ENCODE measurements around the gene FILIP1L. TPM values are rescaled to one million over a fixed set of nuclear protein-coding genes. Genes with fewer than 3 reads are reported as not detected.
A peak's percentile ranks its signal among the peaks of the same experiment; 100 is the strongest.

FILIP1L gene
- 29.2 TPM for total RNA-seq

DNA sequence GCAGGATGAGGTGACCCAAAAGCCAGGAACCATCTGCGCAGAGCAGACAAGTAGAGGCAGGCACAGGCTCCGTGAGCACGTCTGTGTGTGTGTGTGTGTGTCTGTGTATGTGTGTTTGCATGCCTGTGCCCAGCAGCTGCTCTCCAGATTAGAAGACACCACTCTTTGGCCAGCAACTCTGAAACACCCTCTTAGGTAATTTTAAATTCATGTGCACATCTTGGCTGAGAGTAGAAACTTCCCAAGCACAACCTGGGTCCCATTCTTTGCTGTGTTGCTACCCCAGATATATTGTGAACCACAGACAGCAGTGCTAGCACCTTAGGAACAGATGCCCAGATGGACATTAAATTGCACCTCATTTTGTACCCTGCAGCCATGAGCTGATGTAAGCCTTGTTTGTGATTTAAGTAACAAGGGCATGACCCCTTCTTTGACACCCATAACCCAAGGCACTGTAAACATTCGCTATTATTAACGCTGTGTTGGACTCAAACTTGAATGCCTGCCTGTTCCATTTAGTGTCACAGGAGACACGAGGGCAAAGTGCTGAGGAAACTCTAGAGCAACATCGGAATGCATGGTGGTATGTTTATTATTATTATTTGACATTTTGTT lies at the start of gene FILIP1L:
FILIP1L (minus strand) TSS at position 89 of the 618 bp plus-strand sequence.
- Histone ChIP-seq H3K4me3 (ENCODE audit: low read length in 3 of 3) (peak within 1 kb of the TSS; percentile 87 to 93 (median 88)), H3K36me3 (ENCODE audit: control insufficient read depth in 3 of 3, insufficient read depth in 3 of 3, low read length in 3 of 3) (peaks cover 0 to 1% (median 0%) of the 10 kb centered on the region in 3 donors), H3K9me3 (ENCODE audit: control insufficient read depth in 3 of 3, low read length in 3 of 3) (no peaks in the 10 kb centered on the region), H3K9ac (ENCODE audit: low read depth in 1 of 3, low read length in 3 of 3) (peak within 1 kb of the TSS; percentile 83 to 93 (median 92)), H3K4me1 (ENCODE audit: control insufficient read depth in 3 of 3, insufficient read depth in 3 of 3, low read length in 3 of 3) (peaks cover 8 to 13% (median 9%) of the 10 kb centered on the region in 3 donors), H3K27me3 (ENCODE audit: control insufficient read depth in 3 of 3, insufficient read depth in 3 of 3, low read length in 3 of 3) (no peaks in the 10 kb centered on the region), H3K27ac (ENCODE audit: low read depth, low read length) (peak within 1 kb of the TSS; percentile 90)

DNA sequence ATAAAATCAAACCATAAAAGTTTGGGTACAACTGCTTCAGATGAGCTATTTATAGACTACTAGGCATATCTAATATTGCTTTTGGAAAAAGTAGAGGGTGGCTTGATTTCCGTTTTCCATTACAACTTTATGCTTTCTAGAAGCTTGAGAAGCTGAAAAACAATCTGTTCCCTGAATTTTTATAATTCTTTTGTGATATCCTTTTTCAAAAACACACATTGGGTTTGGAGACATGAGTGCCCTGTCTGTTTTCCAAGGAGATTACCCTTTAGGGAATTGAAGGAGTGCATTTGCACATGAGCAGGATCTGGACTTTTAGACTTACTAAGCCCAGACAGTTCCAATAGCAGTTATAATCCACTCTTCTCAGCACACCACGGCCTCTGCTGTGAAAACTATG lies 49.5 kb upstream of the FILIP1L start:
- Histone ChIP-seq H3K4me3 (ENCODE audit: low read length in 3 of 3) (no peak overlapping the region), H3K4me1 (ENCODE audit: control insufficient read depth in 3 of 3, insufficient read depth in 3 of 3, low read length in 3 of 3) (peaks cover 28 to 34% (median 29%) of the 10 kb centered on the region in 3 donors), H3K27ac (ENCODE audit: low read depth, low read length) (peak overlapping the region; percentile 65), H3K27me3 (ENCODE audit: control insufficient read depth in 3 of 3, insufficient read depth in 3 of 3, low read length in 3 of 3) (no peaks in the 10 kb centered on the region), H3K9ac (ENCODE audit: low read depth in 1 of 3, low read length in 3 of 3) (peak overlapping the region in 1 of 3 donors; percentile 1), H3K36me3 (ENCODE audit: control insufficient read depth in 3 of 3, insufficient read depth in 3 of 3, low read length in 3 of 3) (no peaks in the 10 kb centered on the region), H3K9me3 (ENCODE audit: control insufficient read depth in 3 of 3, low read length in 3 of 3) (no peaks in the 10 kb centered on the region)

DNA sequence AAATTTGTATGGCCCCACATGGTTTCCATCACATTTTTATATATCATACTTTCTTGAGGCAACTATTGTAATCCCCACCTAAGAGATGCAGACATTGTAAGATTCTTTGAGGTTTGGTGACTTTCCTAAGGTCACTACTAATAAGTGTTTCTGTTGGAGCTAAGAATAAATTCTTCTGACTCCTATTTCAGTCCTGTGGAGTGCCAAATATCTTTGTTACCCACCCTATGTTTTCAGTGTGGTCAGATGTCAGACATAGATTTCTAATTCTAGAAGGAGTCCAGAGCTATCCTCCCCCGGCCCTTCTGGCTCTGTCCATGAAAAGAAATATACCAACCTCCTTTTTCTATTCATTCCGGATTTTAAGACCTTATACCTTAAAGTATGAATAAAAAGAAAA lies 46.2 kb upstream of the FILIP1L start:
- Histone ChIP-seq H3K4me3 (ENCODE audit: low read length in 3 of 3) (no peak overlapping the region), H3K4me1 (ENCODE audit: control insufficient read depth in 3 of 3, insufficient read depth in 3 of 3, low read length in 3 of 3) (peaks cover 42 to 43% (median 43%) of the 10 kb centered on the region in 3 donors), H3K9ac (ENCODE audit: low read depth in 1 of 3, low read length in 3 of 3) (no peak overlapping the region)

DNA sequence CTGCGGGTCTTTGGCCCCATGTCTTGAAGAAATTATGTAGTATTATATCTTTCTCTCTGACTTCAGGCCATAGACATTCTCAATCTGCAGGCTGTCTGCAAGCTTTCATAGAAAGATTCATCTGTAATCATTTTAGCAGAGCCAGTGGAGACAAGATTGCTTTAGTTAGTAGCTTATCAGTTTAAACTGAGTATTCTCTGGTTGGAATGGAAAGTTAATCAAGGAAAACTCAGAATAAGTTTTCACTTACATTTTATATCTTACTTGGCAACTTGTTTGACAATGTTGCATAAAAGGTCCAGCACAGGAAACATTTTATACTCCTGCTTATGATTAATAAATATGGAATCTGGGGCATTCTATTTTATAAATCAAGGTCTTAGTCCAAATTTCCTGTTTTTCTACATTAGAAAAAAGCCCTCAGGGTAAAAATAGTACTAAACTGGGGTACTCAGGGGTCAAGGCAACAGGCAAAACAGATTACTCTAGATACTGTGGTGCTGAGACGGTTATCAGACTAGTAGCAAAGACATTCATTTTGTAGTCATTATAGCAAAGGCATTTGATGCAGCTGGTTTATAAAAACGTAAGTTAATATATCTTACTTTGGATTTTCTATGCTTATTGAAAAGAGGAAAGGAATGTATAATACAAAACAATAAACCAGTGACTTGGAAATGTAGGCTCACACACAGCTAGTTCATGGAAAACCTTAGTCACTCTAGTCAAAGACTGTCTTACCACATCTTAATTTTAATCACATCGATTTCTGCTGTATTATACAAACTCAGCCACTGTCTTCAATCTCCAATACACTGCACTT lies 45.2 kb upstream of the FILIP1L start:
- Histone ChIP-seq H3K9ac (ENCODE audit: low read depth in 1 of 3, low read length in 3 of 3) (peak overlapping the region; percentile 28 to 67 (median 57)), H3K27ac (ENCODE audit: low read depth, low read length) (peak overlapping the region; percentile 78), H3K9me3 (ENCODE audit: control insufficient read depth in 3 of 3, low read length in 3 of 3) (peaks cover 0 to 4% (median 2%) of the 10 kb centered on the region in 3 donors), H3K27me3 (ENCODE audit: control insufficient read depth in 3 of 3, insufficient read depth in 3 of 3, low read length in 3 of 3) (no peaks in the 10 kb centered on the region), H3K4me3 (ENCODE audit: low read length in 3 of 3) (peak overlapping the region in 2 of 3 donors; percentile 33 to 42), H3K36me3 (ENCODE audit: control insufficient read depth in 3 of 3, insufficient read depth in 3 of 3, low read length in 3 of 3) (no peaks in the 10 kb centered on the region), H3K4me1 (ENCODE audit: control insufficient read depth in 3 of 3, insufficient read depth in 3 of 3, low read length in 3 of 3) (peaks cover 38 to 42% (median 40%) of the 10 kb centered on the region in 3 donors)

More for the DNA sequence above, 46.2 kb upstream of the FILIP1L start:
- Histone ChIP-seq H3K27ac (ENCODE audit: low read depth, low read length) (peak overlapping the region; percentile 78), H3K27me3 (ENCODE audit: control insufficient read depth in 3 of 3, insufficient read depth in 3 of 3, low read length in 3 of 3) (no peaks in the 10 kb centered on the region), H3K9me3 (ENCODE audit: control insufficient read depth in 3 of 3, low read length in 3 of 3) (no peaks in the 10 kb centered on the region), H3K36me3 (ENCODE audit: control insufficient read depth in 3 of 3, insufficient read depth in 3 of 3, low read length in 3 of 3) (no peaks in the 10 kb centered on the region)

DNA sequence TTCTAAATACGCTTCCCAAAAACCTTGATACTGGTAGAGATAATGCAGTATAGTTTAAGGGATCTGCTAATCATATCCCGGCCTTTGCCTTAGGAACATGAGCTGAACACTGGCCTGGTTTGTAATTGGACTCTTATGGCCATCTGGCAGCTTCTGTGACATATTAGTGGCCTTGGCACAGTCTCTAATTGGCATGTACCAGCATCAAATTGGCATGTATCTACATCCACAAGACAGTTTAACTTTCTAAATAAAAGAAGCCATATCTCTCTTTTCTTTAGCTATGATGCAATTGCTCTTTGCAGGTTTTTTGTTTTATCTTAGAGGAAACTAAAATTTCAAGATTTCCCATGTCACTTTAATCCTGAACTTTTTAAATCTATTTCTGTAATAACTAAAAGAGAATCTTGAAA lies 44.6 kb upstream of the FILIP1L start:
- peak overlapping the region; percentile 78 for H3K27ac ChIP-seq (ENCODE audit: low read depth, low read length)
- no peaks in the 10 kb centered on the region for H3K36me3 ChIP-seq (ENCODE audit: control insufficient read depth in 3 of 3, insufficient read depth in 3 of 3, low read length in 3 of 3)
- no peaks in the 10 kb centered on the region for H3K27me3 ChIP-seq (ENCODE audit: control insufficient read depth in 3 of 3, insufficient read depth in 3 of 3, low read length in 3 of 3)
- H3K9me3 ChIP-seq (ENCODE audit: control insufficient read depth in 3 of 3, low read length in 3 of 3): peaks cover 0 to 4% (median 2%) of the 10 kb centered on the region in 3 donors
- H3K4me3 ChIP-seq (ENCODE audit: low read length in 3 of 3): peak overlapping the region in 2 of 3 donors; percentile 16 to 39
- H3K4me1 ChIP-seq (ENCODE audit: control insufficient read depth in 3 of 3, insufficient read depth in 3 of 3, low read length in 3 of 3): peaks cover 32 to 36% (median 33%) of the 10 kb centered on the region in 3 donors
- H3K9ac ChIP-seq (ENCODE audit: low read depth in 1 of 3, low read length in 3 of 3): peak overlapping the region; percentile 19 to 71 (median 28)

DNA sequence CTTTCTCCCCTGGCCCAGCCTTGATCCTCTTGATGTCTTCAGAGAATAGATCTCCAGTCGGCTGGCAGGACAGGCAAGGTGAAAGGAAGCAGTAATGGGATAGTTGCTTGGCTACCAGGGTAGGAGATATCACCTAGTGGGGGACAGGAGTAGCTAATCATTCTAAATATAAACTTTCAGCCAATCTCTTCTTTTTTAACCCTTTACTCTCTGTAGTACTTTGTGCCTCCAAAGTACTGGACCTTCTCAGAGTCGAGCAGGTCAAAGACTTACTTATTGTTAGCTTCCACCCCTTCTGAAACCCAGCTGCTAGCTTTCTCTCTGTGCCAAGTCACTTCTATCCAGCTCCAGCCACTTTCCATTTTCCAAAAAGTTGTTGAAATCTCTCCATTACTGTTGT lies 43.4 kb upstream of the FILIP1L start:
- Histone ChIP-seq H3K9me3 (ENCODE audit: control insufficient read depth in 3 of 3, low read length in 3 of 3) (peaks cover 0 to 4% (median 2%) of the 10 kb centered on the region in 3 donors), H3K4me3 (ENCODE audit: low read length in 3 of 3) (peak overlapping the region in 1 of 3 donors; percentile 39), H3K4me1 (ENCODE audit: control insufficient read depth in 3 of 3, insufficient read depth in 3 of 3, low read length in 3 of 3) (peaks cover 30 to 35% (median 34%) of the 10 kb centered on the region in 3 donors), H3K27me3 (ENCODE audit: control insufficient read depth in 3 of 3, insufficient read depth in 3 of 3, low read length in 3 of 3) (no peaks in the 10 kb centered on the region), H3K36me3 (ENCODE audit: control insufficient read depth in 3 of 3, insufficient read depth in 3 of 3, low read length in 3 of 3) (no peaks in the 10 kb centered on the region), H3K9ac (ENCODE audit: low read depth in 1 of 3, low read length in 3 of 3) (peak overlapping the region; percentile 28 to 71 (median 57)), H3K27ac (ENCODE audit: low read depth, low read length) (peak overlapping the region; percentile 78)

DNA sequence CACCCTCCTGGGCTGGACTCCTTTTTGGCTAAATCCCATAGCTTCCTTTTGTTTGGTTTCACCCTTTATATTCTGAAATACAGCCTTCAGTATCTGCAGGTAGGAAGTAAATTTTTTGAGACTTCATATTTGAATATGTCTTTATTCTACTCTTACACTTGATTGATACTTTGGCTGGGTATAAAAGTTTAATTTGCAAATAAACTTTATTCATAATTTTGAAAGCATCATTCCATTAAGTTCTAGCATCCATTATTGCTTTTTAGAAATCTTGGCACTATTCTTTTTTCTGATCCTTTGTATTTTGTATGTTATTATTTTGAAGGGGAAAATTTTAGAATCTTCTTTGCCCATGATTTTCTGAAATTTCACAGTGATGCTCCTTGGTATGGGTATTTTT lies 41.3 kb upstream of the FILIP1L start:
- no peaks in the 10 kb centered on the region for H3K36me3 ChIP-seq (ENCODE audit: control insufficient read depth in 3 of 3, insufficient read depth in 3 of 3, low read length in 3 of 3)
- no peaks in the 10 kb centered on the region for H3K27me3 ChIP-seq (ENCODE audit: control insufficient read depth in 3 of 3, insufficient read depth in 3 of 3, low read length in 3 of 3)
- H3K9ac ChIP-seq (ENCODE audit: low read depth in 1 of 3, low read length in 3 of 3): no peak overlapping the region
- no peak overlapping the region for H3K27ac ChIP-seq (ENCODE audit: low read depth, low read length)
- no peak overlapping the region for H3K4me3 ChIP-seq (ENCODE audit: low read length in 3 of 3)
- peaks cover 0 to 4% (median 2%) of the 10 kb centered on the region in 3 donors for H3K9me3 ChIP-seq (ENCODE audit: control insufficient read depth in 3 of 3, low read length in 3 of 3)
- peaks cover 35 to 39% (median 38%) of the 10 kb centered on the region in 3 donors for H3K4me1 ChIP-seq (ENCODE audit: control insufficient read depth in 3 of 3, insufficient read depth in 3 of 3, low read length in 3 of 3)

DNA sequence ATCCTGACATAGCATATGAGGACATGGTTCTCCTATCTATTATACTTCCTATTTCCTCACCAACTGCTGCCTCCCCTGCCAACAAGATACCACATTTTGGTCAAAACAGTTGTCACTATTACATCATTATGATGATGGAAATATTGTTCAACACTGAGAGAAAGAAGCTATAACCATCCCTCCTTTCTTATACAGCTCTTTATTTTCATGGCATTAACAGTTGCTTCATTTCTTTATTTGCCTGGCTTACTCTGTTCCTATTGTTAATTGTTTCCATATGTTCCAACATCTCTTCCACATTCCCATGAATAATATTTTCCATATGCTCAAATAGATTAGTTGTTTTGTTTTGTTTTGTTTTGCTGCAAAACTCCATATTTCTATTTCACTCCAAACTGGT lies 40.8 kb upstream of the FILIP1L start:
- peaks cover 32 to 39% (median 33%) of the 10 kb centered on the region in 3 donors for H3K4me1 ChIP-seq (ENCODE audit: control insufficient read depth in 3 of 3, insufficient read depth in 3 of 3, low read length in 3 of 3)

DNA sequence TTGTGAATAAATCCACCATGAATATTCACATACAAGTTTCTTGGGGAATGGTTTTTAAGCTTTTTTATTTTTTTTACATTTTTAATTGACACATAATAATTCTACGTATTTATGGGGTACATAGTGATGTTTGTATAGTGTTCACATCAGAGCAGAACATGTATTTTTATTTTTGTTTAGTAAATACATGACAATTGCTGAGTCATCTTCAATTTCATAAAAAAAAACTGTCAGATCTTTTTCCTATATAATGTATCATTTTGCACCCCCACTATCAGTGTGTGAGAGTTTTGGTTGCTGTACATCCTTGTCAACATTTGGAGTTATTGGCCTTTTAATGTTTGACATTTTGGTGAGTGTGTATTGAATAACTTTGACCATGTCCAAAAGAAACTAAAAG lies 39.9 kb upstream of the FILIP1L start:
- Histone ChIP-seq H3K27ac (ENCODE audit: low read depth, low read length) (no peak overlapping the region), H3K4me3 (ENCODE audit: low read length in 3 of 3) (no peak overlapping the region), H3K27me3 (ENCODE audit: control insufficient read depth in 3 of 3, insufficient read depth in 3 of 3, low read length in 3 of 3) (no peaks in the 10 kb centered on the region), H3K36me3 (ENCODE audit: control insufficient read depth in 3 of 3, insufficient read depth in 3 of 3, low read length in 3 of 3) (no peaks in the 10 kb centered on the region), H3K9me3 (ENCODE audit: control insufficient read depth in 3 of 3, low read length in 3 of 3) (peaks cover 0 to 4% (median 2%) of the 10 kb centered on the region in 3 donors), H3K4me1 (ENCODE audit: control insufficient read depth in 3 of 3, insufficient read depth in 3 of 3, low read length in 3 of 3) (peaks cover 30 to 35% (median 34%) of the 10 kb centered on the region in 3 donors), H3K9ac (ENCODE audit: low read depth in 1 of 3, low read length in 3 of 3) (no peak overlapping the region)

More for the DNA sequence above, 40.8 kb upstream of the FILIP1L start:
- no peak overlapping the region for H3K9ac ChIP-seq (ENCODE audit: low read depth in 1 of 3, low read length in 3 of 3)
- no peaks in the 10 kb centered on the region for H3K36me3 ChIP-seq (ENCODE audit: control insufficient read depth in 3 of 3, insufficient read depth in 3 of 3, low read length in 3 of 3)
- no peak overlapping the region for H3K27ac ChIP-seq (ENCODE audit: low read depth, low read length)
- no peak overlapping the region for H3K4me3 ChIP-seq (ENCODE audit: low read length in 3 of 3)
- H3K27me3 ChIP-seq (ENCODE audit: control insufficient read depth in 3 of 3, insufficient read depth in 3 of 3, low read length in 3 of 3): no peaks in the 10 kb centered on the region
- H3K9me3 ChIP-seq (ENCODE audit: control insufficient read depth in 3 of 3, low read length in 3 of 3): peaks cover 0 to 4% (median 2%) of the 10 kb centered on the region in 3 donors

Data from skeletal muscle tissue (tissue), 4 donors.